Cardiac muscle cell (in vitro differentiated cells and primary cell): ENCODE data around the gene NFKBIB. TPM values are rescaled to one million over a fixed set of nuclear protein-coding genes. Genes with fewer than 3 reads are reported as not detected.

Source experiments
- DNase-seq, 2 donors: peaks; one replicate each; pipeline versions ENCODE4 v3.0.0 to v3.0.0-alpha.2; 2010 to 2017; ENCODE audit warnings: low read depth in 1 of 2, low spot score in 1 of 2
- H3K27ac ChIP-seq: fragments of 200-600 bp; sonication (generic); 2 replicates; pipeline ENCODE4 v1.5.1; 2016
- H3K27me3 ChIP-seq: fragments of 200-600 bp; sonication (generic); 2 replicates; pipeline ENCODE4 v1.6.0; 2016; ENCODE audit warnings: control low read depth
- H3K36me3 ChIP-seq: fragments of 200-600 bp; sonication (generic); 2 replicates; pipeline ENCODE4 v1.5.1; 2016; ENCODE audit warnings: control low read depth
- H3K4me1 ChIP-seq: fragments of 200-600 bp; sonication (generic); 2 replicates; pipeline ENCODE4 v1.8.1; 2017; ENCODE audit warnings: low read depth, mild to moderate bottlenecking, mixed run types
- H3K4me3 ChIP-seq: fragments of 200-600 bp; sonication (generic); 2 replicates; pipeline ENCODE4 v1.5.1; 2016; ENCODE audit warnings: mild to moderate bottlenecking
- H3K9me3 ChIP-seq: fragments of 200-600 bp; sonication (generic); 2 replicates; pipeline ENCODE4 v1.5.1; 2017; ENCODE audit warnings: low read depth, mild to moderate bottlenecking, control low read depth
- polyA plus RNA-seq: library from polyadenylated mRNA; unstranded; fragments of >200 nt; fragmentation: Nextera tagmentation; extraction: Ambion mirVana; gene quantifications from 2 replicates; pipeline ENCODE4 v1.2.1, GENCODE V29; 2016
- total RNA-seq: library from RNA; depleted of rRNA; stranded (reverse); fragments of >200 nt; gene quantifications from 2 replicates; pipeline ENCODE4 v1.2.3, GENCODE V29; 2016
- TF ChIP-seq, protein P1 (sequence below): IDR thresholded peaks from 2 replicates; pipeline ENCODE4 v1.5.1; 2012; ENCODE audit warnings: low read depth, mild to moderate bottlenecking, low read length

Gene NFKBIB
- total and polyA plus RNA-seq, 2 experiments from 2014 or later = 14.7 to 19.6 TPM

DNA sequence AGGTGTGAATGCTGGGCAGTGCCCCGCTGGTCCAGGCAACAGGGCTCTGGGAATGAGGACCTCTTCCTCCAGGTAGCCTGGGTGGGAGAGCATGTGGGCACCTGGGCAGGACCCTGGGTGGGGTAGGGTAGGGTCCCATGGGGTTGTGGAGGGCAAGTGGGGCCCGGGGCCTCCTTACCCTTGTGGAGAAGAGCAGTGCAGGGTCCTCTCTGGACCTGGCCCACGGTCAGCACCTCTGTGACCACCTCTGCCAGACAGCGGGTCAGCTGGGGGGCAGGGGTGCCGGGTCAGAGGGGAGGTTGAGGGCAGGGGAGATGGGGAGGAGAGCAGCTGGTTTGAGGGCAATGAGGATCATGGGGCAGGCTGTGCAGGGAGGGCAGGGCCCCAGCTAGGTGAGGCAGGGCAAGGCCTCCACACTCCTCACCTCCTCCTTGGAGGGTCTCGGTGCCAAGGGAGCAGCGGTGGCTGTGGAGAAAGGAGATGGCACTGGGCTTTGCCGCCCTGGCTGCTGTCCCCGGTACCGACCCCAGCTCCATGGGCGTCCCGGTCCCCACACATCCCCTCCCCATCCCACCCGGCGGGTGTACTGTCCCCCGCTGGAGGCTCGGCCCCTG is 11.7 kb downstream of the NFKBIB start:
- DNase-seq = no peak
- TF ChIP-seq, protein P1, sequence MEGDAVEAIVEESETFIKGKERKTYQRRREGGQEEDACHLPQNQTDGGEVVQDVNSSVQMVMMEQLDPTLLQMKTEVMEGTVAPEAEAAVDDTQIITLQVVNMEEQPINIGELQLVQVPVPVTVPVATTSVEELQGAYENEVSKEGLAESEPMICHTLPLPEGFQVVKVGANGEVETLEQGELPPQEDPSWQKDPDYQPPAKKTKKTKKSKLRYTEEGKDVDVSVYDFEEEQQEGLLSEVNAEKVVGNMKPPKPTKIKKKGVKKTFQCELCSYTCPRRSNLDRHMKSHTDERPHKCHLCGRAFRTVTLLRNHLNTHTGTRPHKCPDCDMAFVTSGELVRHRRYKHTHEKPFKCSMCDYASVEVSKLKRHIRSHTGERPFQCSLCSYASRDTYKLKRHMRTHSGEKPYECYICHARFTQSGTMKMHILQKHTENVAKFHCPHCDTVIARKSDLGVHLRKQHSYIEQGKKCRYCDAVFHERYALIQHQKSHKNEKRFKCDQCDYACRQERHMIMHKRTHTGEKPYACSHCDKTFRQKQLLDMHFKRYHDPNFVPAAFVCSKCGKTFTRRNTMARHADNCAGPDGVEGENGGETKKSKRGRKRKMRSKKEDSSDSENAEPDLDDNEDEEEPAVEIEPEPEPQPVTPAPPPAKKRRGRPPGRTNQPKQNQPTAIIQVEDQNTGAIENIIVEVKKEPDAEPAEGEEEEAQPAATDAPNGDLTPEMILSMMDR = no peak
- H3K36me3 ChIP-seq = no peaks in the 10 kb centered on the region
- H3K9me3 ChIP-seq = no peaks in the 10 kb centered on the region
- H3K27ac ChIP-seq = no peak overlapping the region
- H3K27me3 ChIP-seq = no peaks in the 10 kb centered on the region
- H3K4me1 ChIP-seq = no peaks in the 10 kb centered on the region
- H3K4me3 ChIP-seq = no peak overlapping the region

DNA sequence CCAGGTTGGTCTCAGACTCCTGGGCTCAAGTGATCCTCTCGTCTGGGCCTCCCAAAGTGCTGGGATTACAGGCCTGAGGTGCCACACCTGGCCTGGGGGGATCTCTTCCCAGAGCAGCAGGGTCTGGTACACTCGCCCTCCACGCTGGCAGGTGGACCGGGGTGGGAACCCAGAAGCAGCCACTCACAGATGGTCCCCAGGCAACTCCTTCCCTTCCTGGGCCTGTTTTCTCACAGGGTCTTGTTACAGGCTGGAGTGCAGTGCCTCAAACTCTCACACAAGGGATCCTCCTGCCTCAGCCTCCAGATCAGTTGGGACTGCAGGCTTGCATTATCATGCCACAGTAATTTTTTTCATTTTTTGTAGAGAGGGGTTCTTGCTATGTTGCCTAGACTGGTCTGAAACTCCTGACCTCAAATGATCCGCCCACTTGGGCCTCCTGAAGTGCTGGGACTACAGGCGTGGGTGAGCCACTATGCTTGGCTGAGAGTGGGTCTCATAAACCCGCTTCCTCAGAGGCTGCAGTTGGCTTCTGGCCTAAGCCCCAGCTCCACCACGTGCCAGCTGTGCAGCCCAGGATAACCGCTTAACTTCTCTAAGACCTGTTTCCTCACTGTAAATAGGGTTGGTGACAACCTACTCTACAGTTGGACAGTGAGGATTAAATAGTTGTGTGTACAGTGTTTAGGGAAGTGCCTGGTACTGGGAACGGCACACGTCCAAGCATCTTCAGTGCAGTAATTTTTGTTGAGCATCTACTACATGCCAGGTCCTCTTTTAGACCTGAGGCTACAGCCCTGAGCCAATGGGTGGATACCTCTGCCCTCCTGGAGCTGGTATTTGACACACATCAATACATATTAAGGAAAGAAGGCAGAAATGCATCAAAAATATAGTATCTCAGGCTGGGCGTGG is 13.1 kb downstream of the NFKBIB start:
- no peak for DNase-seq
- Histone ChIP-seq H3K27me3 (no peaks in the 10 kb centered on the region), H3K4me3 (no peak overlapping the region), H3K9me3 (no peaks in the 10 kb centered on the region), H3K4me1 (no peaks in the 10 kb centered on the region), H3K27ac (no peak overlapping the region), H3K36me3 (no peaks in the 10 kb centered on the region)
- TF ChIP-seq, protein P1 = no peak

DNA sequence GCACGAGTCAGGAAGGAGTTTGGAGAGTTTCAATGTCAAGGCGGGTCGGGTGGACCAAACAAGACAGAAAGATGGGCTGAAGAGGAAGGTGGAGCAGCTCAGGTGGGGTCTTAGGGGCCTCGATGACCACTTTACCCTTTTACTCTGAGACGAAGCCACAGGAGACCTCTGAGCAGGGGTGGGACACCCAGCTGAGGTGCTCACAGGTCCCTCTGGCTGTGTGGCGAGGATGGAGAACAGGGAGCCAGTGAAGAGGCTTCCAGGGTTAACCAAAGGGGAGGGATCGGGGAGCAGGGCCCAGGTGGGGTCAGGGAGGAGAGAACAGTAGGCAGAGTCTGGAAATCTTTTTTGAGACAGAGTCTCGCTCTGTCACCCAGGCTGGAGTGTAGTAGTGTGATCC is 14.2 kb downstream of the NFKBIB start:
- Histone ChIP-seq H3K27me3 (no peaks in the 10 kb centered on the region), H3K27ac (no peak overlapping the region), H3K4me1 (no peaks in the 10 kb centered on the region), H3K4me3 (no peak overlapping the region), H3K9me3 (no peaks in the 10 kb centered on the region), H3K36me3 (no peaks in the 10 kb centered on the region)
- TF ChIP-seq, protein P1 = no peak
- DNase-seq = no peak

DNA sequence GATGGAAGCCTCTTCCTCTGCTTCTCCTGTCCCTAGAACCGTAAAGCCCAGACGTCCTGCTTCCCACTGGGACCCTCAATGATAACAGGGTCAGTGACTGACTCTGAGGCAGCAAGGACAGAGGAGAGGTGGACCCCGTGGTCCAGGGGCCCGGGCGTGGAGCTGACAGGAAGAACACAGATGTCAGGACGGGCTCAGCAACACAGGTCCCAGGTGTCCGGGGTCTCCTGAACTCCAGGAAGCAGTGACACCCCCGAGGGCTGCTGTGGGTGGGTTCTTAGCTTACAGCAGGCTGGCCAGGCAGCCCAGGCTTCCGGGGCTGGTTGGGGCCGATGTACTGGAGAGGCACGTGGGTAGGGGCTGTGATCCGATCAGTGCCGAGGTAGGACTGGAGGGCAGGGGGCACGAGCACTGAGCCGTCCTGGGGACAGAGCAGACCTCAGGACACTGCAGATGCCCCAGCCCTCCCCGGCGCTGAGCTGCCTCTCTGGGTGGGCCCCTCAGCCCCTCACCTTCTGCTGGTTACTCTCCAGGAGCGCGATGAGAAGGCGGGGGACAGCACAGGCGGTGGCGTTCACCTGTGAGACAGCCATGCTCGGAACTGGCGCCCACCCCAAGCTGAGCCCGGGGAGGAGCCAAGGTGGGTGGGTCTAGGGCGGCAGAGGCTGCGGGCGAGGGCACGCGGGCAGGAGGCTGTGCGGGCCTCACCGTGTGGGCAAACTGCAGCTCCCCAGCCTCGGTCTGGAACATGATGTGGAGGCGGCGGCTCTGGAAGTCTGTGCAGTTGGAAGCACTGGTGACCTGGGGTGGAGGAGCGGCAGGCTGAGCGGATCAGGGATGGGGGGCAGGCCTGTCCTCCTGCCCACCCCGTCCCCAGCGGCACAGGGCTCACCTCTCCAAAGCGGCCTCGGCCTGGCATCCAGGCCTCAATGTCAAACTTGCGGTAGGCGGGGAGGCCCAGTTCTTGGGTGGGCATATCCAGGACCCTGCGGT is 15.9 kb downstream of the NFKBIB start:
- DNase-seq = no peak
- Histone ChIP-seq H3K4me3 (no peak overlapping the region), H3K4me1 (no peaks in the 10 kb centered on the region), H3K36me3 (peaks cover 2% of the 10 kb centered on the region), H3K9me3 (no peaks in the 10 kb centered on the region), H3K27ac (no peak overlapping the region), H3K27me3 (no peaks in the 10 kb centered on the region)
- TF ChIP-seq, protein P1 = no peak

DNA sequence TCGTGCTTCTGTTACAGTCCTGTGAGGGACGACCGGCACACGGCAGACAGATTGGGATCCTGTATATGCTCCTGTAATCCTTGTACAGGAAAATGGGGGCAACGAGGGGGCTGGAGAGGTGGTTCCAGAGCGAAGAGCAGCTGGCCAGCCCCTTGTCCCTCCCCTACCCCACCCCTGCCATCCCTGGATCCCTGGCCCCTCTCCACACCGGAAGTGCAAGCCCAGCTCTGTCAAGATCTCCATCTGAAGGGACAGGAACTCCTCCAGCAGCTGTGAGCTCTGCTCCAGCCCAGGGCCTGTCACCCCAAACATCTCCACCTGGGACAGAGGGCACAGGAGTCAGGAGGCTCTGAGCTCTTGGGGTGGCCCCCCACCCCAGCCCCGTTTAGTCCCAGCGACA is 17.7 kb downstream of the NFKBIB start:
- no peak for DNase-seq
- peak overlapping the region; percentile 17 for H3K27ac ChIP-seq
- no peak overlapping the region for H3K4me3 ChIP-seq
- H3K27me3 ChIP-seq = no peaks in the 10 kb centered on the region
- H3K9me3 ChIP-seq = no peaks in the 10 kb centered on the region
- H3K4me1 ChIP-seq = no peaks in the 10 kb centered on the region
- peaks cover 9% of the 10 kb centered on the region for H3K36me3 ChIP-seq
- TF ChIP-seq, protein P1 = no peak
